Measurements from ENCODE around the gene ARL15. TPM values are rescaled to one million over a fixed set of nuclear protein-coding genes. Genes with fewer than 3 reads are reported as not detected.
A peak's percentile ranks its signal among the peaks of the same experiment; 100 is the strongest.

The ARL15 gene
- total and polyA plus RNA-seq, 9 of the 15 experiments (the other 6 are each of a cell fraction or from before 2014, with no cell fraction given): 18.5 to 80.4 (median 57.0) TPM

DNA sequence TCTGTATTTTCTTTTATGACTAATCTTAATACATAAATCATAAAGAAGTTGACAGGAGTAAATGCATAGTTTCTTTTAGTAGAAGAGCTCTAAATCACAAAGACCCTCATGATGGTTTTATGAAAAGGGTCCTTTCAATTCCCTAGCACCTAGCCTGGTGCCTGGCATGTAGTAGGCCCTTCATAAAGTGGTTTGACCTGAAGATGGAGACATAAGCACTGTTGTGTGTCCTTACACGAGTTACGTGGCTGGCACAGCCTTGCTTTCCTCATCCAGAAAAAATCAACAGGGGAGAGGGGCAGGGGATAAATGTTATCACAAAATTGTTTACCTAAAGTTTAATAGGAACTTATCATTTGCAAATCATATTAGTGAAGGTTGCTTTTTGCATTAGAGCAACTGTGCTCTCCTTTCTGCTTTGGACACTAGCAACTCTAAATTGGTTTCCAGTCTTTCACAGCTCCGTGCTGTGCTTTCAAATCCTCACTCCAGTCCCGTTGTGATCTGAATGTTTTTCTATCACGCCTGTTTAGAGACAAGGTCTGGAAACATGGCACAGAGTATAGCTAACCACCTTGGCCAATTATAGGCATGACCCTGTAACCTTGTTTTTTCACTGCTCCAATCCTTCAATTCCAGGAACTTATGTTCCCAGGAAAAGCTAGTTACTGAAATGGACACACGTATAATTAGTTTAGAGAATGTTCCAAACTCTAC lies 55.7 kb downstream of the ARL15 start:
- H3K27ac ChIP-seq (ENCODE audit: extremely low read depth, low read depth, low read length): no peak overlapping the region; the same call in 2 of the 3 replicates
- no peak overlapping the region for H2AFZ ChIP-seq (ENCODE audit: low read depth, low read length)
- WGBS (ENCODE audit: insufficient coverage, low coverage, missing lambda C conversion rate): 39% methylated on average over 6 of the region's 6 CpGs
- H3K4me2 ChIP-seq (ENCODE audit: insufficient read depth, low read length): peak overlapping the region; percentile 32; the same call in 1 of the 2 replicates
- peaks cover 6 to 27% of the 10 kb centered on the region in 2 experiments for H3K4me1 ChIP-seq (replicated peaks in 1 of 2; ENCODE audit: control insufficient read depth in 2 of 2, insufficient read depth in 2 of 2, low read length in 2 of 2)
- ATAC-seq (peak; percentile 64), DNase-seq (ENCODE audit: extremely low read depth in 1 of 4, low spot score in 3 of 4) (peak in 1 of 4 experiments; percentile 28), FAIRE-seq (peak; percentile 62)
- no peaks in the 10 kb centered on the region for H3K27me3 ChIP-seq (ENCODE audit: control insufficient read depth in 2 of 2, insufficient read depth in 2 of 2, low read length in 2 of 2)
- H3K36me3 ChIP-seq (ENCODE audit: control insufficient read depth, insufficient read depth, low read length): no peaks in the 10 kb centered on the region
- H3K79me2 ChIP-seq (ENCODE audit: control insufficient read depth, insufficient read depth, low read length): peaks cover 100% of the 10 kb centered on the region
- H3K9me1 ChIP-seq (ENCODE audit: control insufficient read depth, insufficient read depth, low read length): no peaks in the 10 kb centered on the region
- H4K20me1 ChIP-seq (replicated peaks; ENCODE audit: control insufficient read depth, insufficient read depth, low read length): peaks cover 4% of the 10 kb centered on the region
- intact Hi-C loops (cut with micrococcal nuclease) (no loop called here), in situ Hi-C loops (cut with MboI) (loop anchor here (10.0 kb wide), 1 partner anchor 230 kb away; no protein-coding TSS in a partner anchor)
- POLR2A ChIA-PET: interaction anchor here (0.7 to 2.9 kb wide), 2 partner anchors 56 to 567 kb away, joined by 4 to 12 read pairs; partner anchors contain the start of gene ARL15
- H3K9ac ChIP-seq (ENCODE audit: insufficient read depth in 1 of 2, low read depth in 2 of 2, low read length in 2 of 2): no peak overlapping the region
- no TSS peak for BruUV-seq (replicated peaks)
- TF ChIP-seq, protein P1, sequence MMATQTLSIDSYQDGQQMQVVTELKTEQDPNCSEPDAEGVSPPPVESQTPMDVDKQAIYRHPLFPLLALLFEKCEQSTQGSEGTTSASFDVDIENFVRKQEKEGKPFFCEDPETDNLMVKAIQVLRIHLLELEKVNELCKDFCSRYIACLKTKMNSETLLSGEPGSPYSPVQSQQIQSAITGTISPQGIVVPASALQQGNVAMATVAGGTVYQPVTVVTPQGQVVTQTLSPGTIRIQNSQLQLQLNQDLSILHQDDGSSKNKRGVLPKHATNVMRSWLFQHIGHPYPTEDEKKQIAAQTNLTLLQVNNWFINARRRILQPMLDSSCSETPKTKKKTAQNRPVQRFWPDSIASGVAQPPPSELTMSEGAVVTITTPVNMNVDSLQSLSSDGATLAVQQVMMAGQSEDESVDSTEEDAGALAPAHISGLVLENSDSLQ (IDR thresholded peaks at IDR 0.05): peak; percentile 44
- TF ChIP-seq, protein P2, sequence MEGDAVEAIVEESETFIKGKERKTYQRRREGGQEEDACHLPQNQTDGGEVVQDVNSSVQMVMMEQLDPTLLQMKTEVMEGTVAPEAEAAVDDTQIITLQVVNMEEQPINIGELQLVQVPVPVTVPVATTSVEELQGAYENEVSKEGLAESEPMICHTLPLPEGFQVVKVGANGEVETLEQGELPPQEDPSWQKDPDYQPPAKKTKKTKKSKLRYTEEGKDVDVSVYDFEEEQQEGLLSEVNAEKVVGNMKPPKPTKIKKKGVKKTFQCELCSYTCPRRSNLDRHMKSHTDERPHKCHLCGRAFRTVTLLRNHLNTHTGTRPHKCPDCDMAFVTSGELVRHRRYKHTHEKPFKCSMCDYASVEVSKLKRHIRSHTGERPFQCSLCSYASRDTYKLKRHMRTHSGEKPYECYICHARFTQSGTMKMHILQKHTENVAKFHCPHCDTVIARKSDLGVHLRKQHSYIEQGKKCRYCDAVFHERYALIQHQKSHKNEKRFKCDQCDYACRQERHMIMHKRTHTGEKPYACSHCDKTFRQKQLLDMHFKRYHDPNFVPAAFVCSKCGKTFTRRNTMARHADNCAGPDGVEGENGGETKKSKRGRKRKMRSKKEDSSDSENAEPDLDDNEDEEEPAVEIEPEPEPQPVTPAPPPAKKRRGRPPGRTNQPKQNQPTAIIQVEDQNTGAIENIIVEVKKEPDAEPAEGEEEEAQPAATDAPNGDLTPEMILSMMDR (IDR thresholded peaks at IDR 0.05 in 2 of 3, conservative IDR thresholded peaks at IDR 0.05 in 1 of 3; ENCODE audit: insufficient read depth in 2 of 3, low read depth in 1 of 3, low read length in 3 of 3): peak; percentile 13 to 38 (median 33); a peak in 3 of 6 replicates
- TF ChIP-seq ATF1 (CRISPR knock-in tag; IDR thresholded peaks at IDR 0.05) (no peak), ATF1 (tag; IDR thresholded peaks at IDR 0.05) (no peak), THRA (IDR thresholded peaks at IDR 0.05) (no peak), RAD21 (CRISPR knock-in tag; conservative IDR thresholded peaks at IDR 0.05 in 1 of 2, IDR thresholded peaks at IDR 0.05 in 1 of 2) (peak; percentile 31 to 51; a peak in 3 of 4 replicates), THRAP3 (IDR thresholded peaks at IDR 0.05; ENCODE audit: borderline replicate concordance) (no peak), MEIS2 (IDR thresholded peaks at IDR 0.05; ENCODE audit: partially characterized antibody) (peak; percentile 48)
- TF ChIP-seq, protein P3, sequence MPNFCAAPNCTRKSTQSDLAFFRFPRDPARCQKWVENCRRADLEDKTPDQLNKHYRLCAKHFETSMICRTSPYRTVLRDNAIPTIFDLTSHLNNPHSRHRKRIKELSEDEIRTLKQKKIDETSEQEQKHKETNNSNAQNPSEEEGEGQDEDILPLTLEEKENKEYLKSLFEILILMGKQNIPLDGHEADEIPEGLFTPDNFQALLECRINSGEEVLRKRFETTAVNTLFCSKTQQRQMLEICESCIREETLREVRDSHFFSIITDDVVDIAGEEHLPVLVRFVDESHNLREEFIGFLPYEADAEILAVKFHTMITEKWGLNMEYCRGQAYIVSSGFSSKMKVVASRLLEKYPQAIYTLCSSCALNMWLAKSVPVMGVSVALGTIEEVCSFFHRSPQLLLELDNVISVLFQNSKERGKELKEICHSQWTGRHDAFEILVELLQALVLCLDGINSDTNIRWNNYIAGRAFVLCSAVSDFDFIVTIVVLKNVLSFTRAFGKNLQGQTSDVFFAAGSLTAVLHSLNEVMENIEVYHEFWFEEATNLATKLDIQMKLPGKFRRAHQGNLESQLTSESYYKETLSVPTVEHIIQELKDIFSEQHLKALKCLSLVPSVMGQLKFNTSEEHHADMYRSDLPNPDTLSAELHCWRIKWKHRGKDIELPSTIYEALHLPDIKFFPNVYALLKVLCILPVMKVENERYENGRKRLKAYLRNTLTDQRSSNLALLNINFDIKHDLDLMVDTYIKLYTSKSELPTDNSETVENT (CRISPR knock-in tag; IDR thresholded peaks at IDR 0.05): no peak
- CTCF ChIA-PET (ENCODE audit: low intra/inter-chr PET ratio): interaction anchor here (1.9 kb wide), 1 partner anchor 235 kb away, joined by 6 read pairs; no protein-coding TSS in a partner anchor
- no peaks in the 10 kb centered on the region for H3K9me3 ChIP-seq (replicated peaks; ENCODE audit: control insufficient read depth, insufficient read depth, low read depth, low read length)
- no peak overlapping the region for H3K4me3 ChIP-seq

Measured in K562 (cell line).